ENCODE results near the gene NTNG1. TPM values are rescaled to one million over a fixed set of nuclear protein-coding genes. Genes with fewer than 3 reads are reported as not detected.

NTNG1 gene
- total and polyA plus RNA-seq, 2 of the 8 experiments (the other 6 are each of a cell fraction or from before 2014, with no cell fraction given): 1.2 to 4.1 TPM

- TF ChIP-seq, protein P1, sequence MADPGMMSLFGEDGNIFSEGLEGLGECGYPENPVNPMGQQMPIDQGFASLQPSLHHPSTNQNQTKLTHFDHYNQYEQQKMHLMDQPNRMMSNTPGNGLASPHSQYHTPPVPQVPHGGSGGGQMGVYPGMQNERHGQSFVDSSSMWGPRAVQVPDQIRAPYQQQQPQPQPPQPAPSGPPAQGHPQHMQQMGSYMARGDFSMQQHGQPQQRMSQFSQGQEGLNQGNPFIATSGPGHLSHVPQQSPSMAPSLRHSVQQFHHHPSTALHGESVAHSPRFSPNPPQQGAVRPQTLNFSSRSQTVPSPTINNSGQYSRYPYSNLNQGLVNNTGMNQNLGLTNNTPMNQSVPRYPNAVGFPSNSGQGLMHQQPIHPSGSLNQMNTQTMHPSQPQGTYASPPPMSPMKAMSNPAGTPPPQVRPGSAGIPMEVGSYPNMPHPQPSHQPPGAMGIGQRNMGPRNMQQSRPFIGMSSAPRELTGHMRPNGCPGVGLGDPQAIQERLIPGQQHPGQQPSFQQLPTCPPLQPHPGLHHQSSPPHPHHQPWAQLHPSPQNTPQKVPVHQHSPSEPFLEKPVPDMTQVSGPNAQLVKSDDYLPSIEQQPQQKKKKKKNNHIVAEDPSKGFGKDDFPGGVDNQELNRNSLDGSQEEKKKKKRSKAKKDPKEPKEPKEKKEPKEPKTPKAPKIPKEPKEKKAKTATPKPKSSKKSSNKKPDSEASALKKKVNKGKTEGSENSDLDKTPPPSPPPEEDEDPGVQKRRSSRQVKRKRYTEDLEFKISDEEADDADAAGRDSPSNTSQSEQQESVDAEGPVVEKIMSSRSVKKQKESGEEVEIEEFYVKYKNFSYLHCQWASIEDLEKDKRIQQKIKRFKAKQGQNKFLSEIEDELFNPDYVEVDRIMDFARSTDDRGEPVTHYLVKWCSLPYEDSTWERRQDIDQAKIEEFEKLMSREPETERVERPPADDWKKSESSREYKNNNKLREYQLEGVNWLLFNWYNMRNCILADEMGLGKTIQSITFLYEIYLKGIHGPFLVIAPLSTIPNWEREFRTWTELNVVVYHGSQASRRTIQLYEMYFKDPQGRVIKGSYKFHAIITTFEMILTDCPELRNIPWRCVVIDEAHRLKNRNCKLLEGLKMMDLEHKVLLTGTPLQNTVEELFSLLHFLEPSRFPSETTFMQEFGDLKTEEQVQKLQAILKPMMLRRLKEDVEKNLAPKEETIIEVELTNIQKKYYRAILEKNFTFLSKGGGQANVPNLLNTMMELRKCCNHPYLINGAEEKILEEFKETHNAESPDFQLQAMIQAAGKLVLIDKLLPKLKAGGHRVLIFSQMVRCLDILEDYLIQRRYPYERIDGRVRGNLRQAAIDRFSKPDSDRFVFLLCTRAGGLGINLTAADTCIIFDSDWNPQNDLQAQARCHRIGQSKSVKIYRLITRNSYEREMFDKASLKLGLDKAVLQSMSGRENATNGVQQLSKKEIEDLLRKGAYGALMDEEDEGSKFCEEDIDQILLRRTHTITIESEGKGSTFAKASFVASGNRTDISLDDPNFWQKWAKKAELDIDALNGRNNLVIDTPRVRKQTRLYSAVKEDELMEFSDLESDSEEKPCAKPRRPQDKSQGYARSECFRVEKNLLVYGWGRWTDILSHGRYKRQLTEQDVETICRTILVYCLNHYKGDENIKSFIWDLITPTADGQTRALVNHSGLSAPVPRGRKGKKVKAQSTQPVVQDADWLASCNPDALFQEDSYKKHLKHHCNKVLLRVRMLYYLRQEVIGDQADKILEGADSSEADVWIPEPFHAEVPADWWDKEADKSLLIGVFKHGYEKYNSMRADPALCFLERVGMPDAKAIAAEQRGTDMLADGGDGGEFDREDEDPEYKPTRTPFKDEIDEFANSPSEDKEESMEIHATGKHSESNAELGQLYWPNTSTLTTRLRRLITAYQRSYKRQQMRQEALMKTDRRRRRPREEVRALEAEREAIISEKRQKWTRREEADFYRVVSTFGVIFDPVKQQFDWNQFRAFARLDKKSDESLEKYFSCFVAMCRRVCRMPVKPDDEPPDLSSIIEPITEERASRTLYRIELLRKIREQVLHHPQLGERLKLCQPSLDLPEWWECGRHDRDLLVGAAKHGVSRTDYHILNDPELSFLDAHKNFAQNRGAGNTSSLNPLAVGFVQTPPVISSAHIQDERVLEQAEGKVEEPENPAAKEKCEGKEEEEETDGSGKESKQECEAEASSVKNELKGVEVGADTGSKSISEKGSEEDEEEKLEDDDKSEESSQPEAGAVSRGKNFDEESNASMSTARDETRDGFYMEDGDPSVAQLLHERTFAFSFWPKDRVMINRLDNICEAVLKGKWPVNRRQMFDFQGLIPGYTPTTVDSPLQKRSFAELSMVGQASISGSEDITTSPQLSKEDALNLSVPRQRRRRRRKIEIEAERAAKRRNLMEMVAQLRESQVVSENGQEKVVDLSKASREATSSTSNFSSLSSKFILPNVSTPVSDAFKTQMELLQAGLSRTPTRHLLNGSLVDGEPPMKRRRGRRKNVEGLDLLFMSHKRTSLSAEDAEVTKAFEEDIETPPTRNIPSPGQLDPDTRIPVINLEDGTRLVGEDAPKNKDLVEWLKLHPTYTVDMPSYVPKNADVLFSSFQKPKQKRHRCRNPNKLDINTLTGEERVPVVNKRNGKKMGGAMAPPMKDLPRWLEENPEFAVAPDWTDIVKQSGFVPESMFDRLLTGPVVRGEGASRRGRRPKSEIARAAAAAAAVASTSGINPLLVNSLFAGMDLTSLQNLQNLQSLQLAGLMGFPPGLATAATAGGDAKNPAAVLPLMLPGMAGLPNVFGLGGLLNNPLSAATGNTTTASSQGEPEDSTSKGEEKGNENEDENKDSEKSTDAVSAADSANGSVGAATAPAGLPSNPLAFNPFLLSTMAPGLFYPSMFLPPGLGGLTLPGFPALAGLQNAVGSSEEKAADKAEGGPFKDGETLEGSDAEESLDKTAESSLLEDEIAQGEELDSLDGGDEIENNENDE (IDR thresholded peaks at IDR 0.05; ENCODE audit: insufficient replicate concordance, low read length): no peak
- TF ChIP-seq POLR2AphosphoS5 (IDR thresholded peaks at IDR 0.05; ENCODE audit: low read depth, low read length) (no peak), ZNF274 (IDR thresholded peaks at IDR 0.05; ENCODE audit: borderline replicate concordance, extremely low read depth, low read length) (no peak)
Observed at GRCh38 chr1:107151295-107151694, 10.5 kb downstream of the NTNG1 start (continued).
